PC-9 (cell line): ENCODE measurements around the gene GFRA1. TPM values are rescaled to one million over a fixed set of nuclear protein-coding genes. Genes with fewer than 3 reads are reported as not detected.

Source experiments
- BruUV-seq: library from RNA; stranded (reverse); fragments of 400-500 nt; replicated peaks from 2 replicates; lab custom pipeline; 2021; lab: Mats Ljungman, UMichigan
- CTCF ChIA-PET: fragments of 300-600 bp; sonication (Branson Sonifier 250); formaldehyde crosslinking; loops from one replicate; lab custom pipeline; 2022; ENCODE audit warnings: antibody characterized with exemption; lab: Charles Lee
- POLR2A ChIA-PET: fragments of 300-600 bp; sonication (Branson Sonifier 250); formaldehyde crosslinking; loops from one replicate; lab custom pipeline; 2022; ENCODE audit warnings: antibody characterized with exemption; ENCODE audit not compliant: unreplicated experiment; lab: Charles Lee
- DNase-seq, 2 experiments: peaks; one replicate each; pipeline versions ENCODE4 v3.0.0 to v3.0.0-alpha.2; 2015 to 2022; ENCODE audit warnings: mixed read lengths in 1 of 2
- H2AFZ ChIP-seq: fragments of 200-600 bp; sonication (generic); 2 replicates; pipeline ENCODE4 v1.8.1; 2017; ENCODE audit warnings: antibody characterized with exemption
- H3F3A ChIP-seq: fragments of 200-600 bp; sonication (generic); 2 replicates; pipeline ENCODE4 v1.8.1; 2017; ENCODE audit warnings: antibody characterized with exemption, mild to moderate bottlenecking, low read depth; ENCODE audit not compliant: insufficient read depth
- H3K27ac ChIP-seq: fragments of 200-600 bp; sonication (generic); 2 replicates; pipeline ENCODE4 v1.6.1; 2016; ENCODE audit warnings: mixed run types
- H3K27me3 ChIP-seq: fragments of 200-600 bp; sonication (generic); 2 replicates; pipeline ENCODE4 v1.6.1; 2016; ENCODE audit warnings: low read depth, mixed run types; ENCODE audit not compliant: insufficient read depth
- H3K36me3 ChIP-seq: fragments of 200-600 bp; sonication (generic); 2 replicates; pipeline ENCODE4 v1.6.1; 2016; ENCODE audit warnings: low read depth, mixed run types
- H3K4me1 ChIP-seq: fragments of 200-600 bp; sonication (generic); replicated peaks from 2 replicates; pipeline ENCODE4 v1.6.1; 2016; ENCODE audit warnings: mixed run types; ENCODE audit not compliant: insufficient read depth
- H3K4me2 ChIP-seq: fragments of 200-600 bp; sonication (generic); 2 replicates; pipeline ENCODE4 v1.6.1; 2017; ENCODE audit warnings: mixed run types
- H3K4me3 ChIP-seq: fragments of 200-600 bp; sonication (generic); 2 replicates; pipeline ENCODE4 v1.6.1; 2016; ENCODE audit warnings: mixed run types
- H3K79me2 ChIP-seq: fragments of 200-600 bp; sonication (generic); 2 replicates; pipeline ENCODE4 v1.6.1; 2017; ENCODE audit warnings: low read depth, mixed run types
- H3K9me2 ChIP-seq: fragments of 200-600 bp; sonication (generic); 2 replicates; pipeline ENCODE4 v1.8.1; 2017; ENCODE audit warnings: mild to moderate bottlenecking; ENCODE audit not compliant: insufficient read depth
- H3K9me3 ChIP-seq: fragments of 200-600 bp; sonication (generic); 2 replicates; pipeline ENCODE4 v1.8.1; 2016; ENCODE audit warnings: low read depth; ENCODE audit not compliant: insufficient read depth
- H4K20me1 ChIP-seq: fragments of 200-600 bp; sonication (generic); 2 replicates; pipeline ENCODE4 v1.8.1; 2017; ENCODE audit not compliant: insufficient read depth
- EZH2 ChIP-seq: fragments of 200-600 bp; sonication (generic); IDR thresholded peaks from 2 replicates; pipeline ENCODE4 v1.8.0; 2017; ENCODE audit warnings: antibody characterized with exemption, low read depth
- intact Hi-C: fragments of 100-400 bp; cut with micrococcal nuclease; formaldehyde crosslinking; loops from one replicate; pipeline ENCODE4 v1.10.0; 2022; ENCODE audit not compliant: unreplicated experiment
- total RNA-seq: library from RNA; stranded (reverse); gene quantifications from 2 replicates; pipeline ENCODE4 v1.2.3, GENCODE V29; 2021
- TF ChIP-seq, protein P1 (sequence below): fragments of 200-600 bp; sonication (generic); conservative IDR thresholded peaks from 2 replicates; pipeline ENCODE4 v1.6.1; 2017; ENCODE audit warnings: mixed run types, antibody characterized with exemption, mild to moderate bottlenecking, moderate library complexity

Gene GFRA1
- total RNA-seq, 1 experiment from 2014 or later, result 0.11 TPM

DNA sequence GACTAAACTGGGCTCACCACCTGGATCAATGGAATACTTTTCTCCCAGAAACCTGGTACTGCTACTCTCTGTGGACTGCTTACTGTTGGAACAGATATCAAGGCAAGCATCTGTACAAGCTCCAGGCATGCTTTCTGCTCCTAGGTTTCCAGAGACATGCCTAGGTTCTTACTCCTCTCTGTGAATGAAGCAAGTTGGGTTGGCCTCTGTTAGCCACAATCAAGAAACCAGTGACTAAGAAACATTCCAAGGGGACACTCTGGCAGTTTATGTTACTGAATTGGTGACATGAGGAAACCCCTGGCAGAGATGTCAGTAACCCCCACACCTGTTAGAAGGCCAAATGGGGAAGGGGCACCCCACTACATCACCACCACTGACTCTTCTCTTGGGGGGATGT lies 121.9 kb downstream of the GFRA1 start:
- TF ChIP-seq, protein P1, sequence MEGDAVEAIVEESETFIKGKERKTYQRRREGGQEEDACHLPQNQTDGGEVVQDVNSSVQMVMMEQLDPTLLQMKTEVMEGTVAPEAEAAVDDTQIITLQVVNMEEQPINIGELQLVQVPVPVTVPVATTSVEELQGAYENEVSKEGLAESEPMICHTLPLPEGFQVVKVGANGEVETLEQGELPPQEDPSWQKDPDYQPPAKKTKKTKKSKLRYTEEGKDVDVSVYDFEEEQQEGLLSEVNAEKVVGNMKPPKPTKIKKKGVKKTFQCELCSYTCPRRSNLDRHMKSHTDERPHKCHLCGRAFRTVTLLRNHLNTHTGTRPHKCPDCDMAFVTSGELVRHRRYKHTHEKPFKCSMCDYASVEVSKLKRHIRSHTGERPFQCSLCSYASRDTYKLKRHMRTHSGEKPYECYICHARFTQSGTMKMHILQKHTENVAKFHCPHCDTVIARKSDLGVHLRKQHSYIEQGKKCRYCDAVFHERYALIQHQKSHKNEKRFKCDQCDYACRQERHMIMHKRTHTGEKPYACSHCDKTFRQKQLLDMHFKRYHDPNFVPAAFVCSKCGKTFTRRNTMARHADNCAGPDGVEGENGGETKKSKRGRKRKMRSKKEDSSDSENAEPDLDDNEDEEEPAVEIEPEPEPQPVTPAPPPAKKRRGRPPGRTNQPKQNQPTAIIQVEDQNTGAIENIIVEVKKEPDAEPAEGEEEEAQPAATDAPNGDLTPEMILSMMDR, result no peak
- TF ChIP-seq EZH2, result no peak
- H3K27ac ChIP-seq, result no peak overlapping the region
- intact Hi-C loops, result no loop called here
- H3K4me3 ChIP-seq, result no peak overlapping the region
- no peaks in the 10 kb centered on the region for H3K4me1 ChIP-seq
- ChIA-PET POLR2A (no interaction called here), CTCF (no interaction called here)
- DNase-seq, result no peak
- H3K79me2 ChIP-seq, result no peaks in the 10 kb centered on the region
- no peak overlapping the region for H3K4me2 ChIP-seq
- no peak overlapping the region for H2AFZ ChIP-seq
- no peaks in the 10 kb centered on the region for H3K9me2 ChIP-seq
- H3F3A ChIP-seq, result no peaks in the 10 kb centered on the region
- no peaks in the 10 kb centered on the region for H4K20me1 ChIP-seq
- no peaks in the 10 kb centered on the region for H3K27me3 ChIP-seq
- H3K9me3 ChIP-seq, result no peaks in the 10 kb centered on the region
- H3K36me3 ChIP-seq, result no peaks in the 10 kb centered on the region
- no TSS peak for BruUV-seq

DNA sequence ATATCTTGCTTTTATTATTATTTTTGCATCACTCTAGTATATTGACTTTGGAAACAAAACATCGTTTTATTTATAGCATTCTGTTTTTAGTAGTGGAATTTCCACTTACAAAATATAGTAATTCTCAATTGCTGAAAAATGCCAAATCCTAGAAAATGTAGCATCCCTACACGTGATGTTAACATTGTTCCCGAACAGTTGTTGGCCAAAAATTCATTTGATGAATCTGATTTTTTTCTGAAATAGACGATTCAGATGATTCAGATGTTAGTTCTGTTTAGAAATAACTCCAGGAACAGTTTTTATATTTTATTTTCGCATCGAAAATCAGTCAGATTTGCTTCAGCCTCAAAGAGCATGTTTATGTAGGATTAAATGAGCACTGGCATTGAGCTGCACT lies 122.4 kb downstream of the GFRA1 start:
- intact Hi-C loops, result no loop called here
- ChIA-PET CTCF (no interaction called here), POLR2A (no interaction called here)
- no peaks in the 10 kb centered on the region for H3K9me2 ChIP-seq
- TF ChIP-seq, protein P1, result no peak
- no peak for TF ChIP-seq EZH2
- H3K36me3 ChIP-seq, result no peaks in the 10 kb centered on the region
- no peaks in the 10 kb centered on the region for H3K9me3 ChIP-seq
- H3K27me3 ChIP-seq, result no peaks in the 10 kb centered on the region
- H2AFZ ChIP-seq, result no peak overlapping the region
- H3K79me2 ChIP-seq, result no peaks in the 10 kb centered on the region
- no peaks in the 10 kb centered on the region for H3F3A ChIP-seq
- no peaks in the 10 kb centered on the region for H3K4me1 ChIP-seq
- DNase-seq, result no peak
- BruUV-seq, result no TSS peak
- H4K20me1 ChIP-seq, result no peaks in the 10 kb centered on the region
- H3K4me2 ChIP-seq, result no peak overlapping the region
- no peak overlapping the region for H3K4me3 ChIP-seq
- no peak overlapping the region for H3K27ac ChIP-seq

DNA sequence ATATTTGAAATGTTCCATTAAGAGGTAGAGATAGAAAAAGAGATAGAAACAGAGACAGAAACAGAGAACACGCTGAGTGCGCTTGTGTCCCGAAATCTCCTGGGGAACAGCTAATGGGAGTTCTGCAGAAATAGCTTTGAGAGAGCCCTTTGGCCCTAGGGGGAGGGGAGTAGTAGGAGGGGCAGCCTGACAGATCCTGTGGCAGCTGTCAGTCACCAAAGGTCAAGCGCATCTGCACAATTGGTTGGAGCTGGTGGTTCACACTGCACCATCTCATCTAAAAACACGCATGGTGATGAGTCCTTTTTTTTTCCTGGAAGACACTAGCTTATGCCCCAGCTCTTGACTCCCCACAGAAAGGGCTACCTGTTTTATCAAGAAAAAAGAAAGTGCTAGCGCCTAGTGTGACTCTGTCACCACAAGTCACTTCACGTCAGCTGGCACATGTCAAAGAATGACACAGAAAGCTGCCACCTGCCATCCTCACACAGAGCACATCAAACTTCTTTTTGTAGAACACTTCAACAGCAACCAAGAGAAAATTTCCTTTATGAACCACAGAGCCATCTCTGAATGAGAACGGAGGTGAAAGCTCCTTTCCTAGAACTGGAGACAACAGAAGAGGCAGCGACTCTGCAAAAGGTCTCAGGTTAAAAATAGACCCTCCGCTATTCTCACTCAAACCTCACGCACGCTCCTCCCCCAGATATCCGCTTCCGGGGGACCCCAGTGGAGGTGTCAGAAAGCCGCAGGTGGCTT lies 125.7 kb downstream of the GFRA1 start:
- Histone ChIP-seq H3K36me3 (no peaks in the 10 kb centered on the region), H3K27ac (no peak overlapping the region), H3F3A (no peaks in the 10 kb centered on the region), H3K27me3 (no peaks in the 10 kb centered on the region), H3K4me1 (no peaks in the 10 kb centered on the region), H2AFZ (no peak overlapping the region), H4K20me1 (no peaks in the 10 kb centered on the region), H3K9me3 (no peaks in the 10 kb centered on the region), H3K4me2 (no peak overlapping the region), H3K4me3 (no peak overlapping the region), H3K9me2 (no peaks in the 10 kb centered on the region), H3K79me2 (no peaks in the 10 kb centered on the region)
- TF ChIP-seq EZH2, result no peak
- TF ChIP-seq, protein P1, result no peak
- CTCF ChIA-PET, result no interaction called here
- intact Hi-C loops, result no loop called here
- POLR2A ChIA-PET, result no interaction called here
- BruUV-seq, result no TSS peak
- no peak for DNase-seq
